H1 (cell line): Measurements from ENCODE around the gene MOSMO. TPM values are rescaled to one million over a fixed set of nuclear protein-coding genes. Genes with fewer than 3 reads are reported as not detected.

Experiments used
- CTCF ChIA-PET: fragments of 300-600 bp; sonication (Branson Sonifier 250); formaldehyde crosslinking; loops from one replicate; lab custom pipeline; 2021; ENCODE audit not compliant: partially characterized antibody; lab: Charles Lee
- POLR2A ChIA-PET: fragments of 300-600 bp; sonication (Branson Sonifier 250); formaldehyde crosslinking; loops from one replicate; lab custom pipeline; 2021; ENCODE audit warnings: inconsistent platforms; ENCODE audit not compliant: partially characterized antibody; lab: Charles Lee
- DNase-seq, 2 experiments: peaks; one replicate each; pipeline versions ENCODE4 v3.0.0 to v3.0.0-alpha.2; 2010 to 2022; ENCODE audit warnings: low spot score in 2 of 2, low read depth in 1 of 2, mixed read lengths in 1 of 2
- FAIRE-seq: peaks from 2 replicates; lab custom pipeline; 2011; peaks lifted over from hg19 to GRCh38; lab: Jason Lieb, UNC
- H2AFZ ChIP-seq: 2 replicates; pipeline ENCODE4 v1.8.1; 2012; ENCODE audit warnings: low read length, inconsistent platforms
- H2AK5ac ChIP-seq: 2 replicates; pipeline ENCODE4 v1.6.1; 2013; ENCODE audit warnings: low read depth, low read length
- H2BK120ac ChIP-seq: replicated peaks from 2 replicates; pipeline ENCODE3; 2013; ENCODE audit warnings: low read depth, low read length, inconsistent platforms
- H2BK12ac ChIP-seq: 2 replicates; pipeline ENCODE4 v1.6.1; 2013; ENCODE audit warnings: low read depth, low read length
- H2BK15ac ChIP-seq: 2 replicates; pipeline ENCODE4 v1.6.1; 2013; ENCODE audit warnings: low read length
- H2BK20ac ChIP-seq: 2 replicates; pipeline ENCODE4 v1.6.1; 2013; ENCODE audit warnings: low read length
- H2BK5ac ChIP-seq: 2 replicates; pipeline ENCODE4 v1.6.1; 2013; ENCODE audit warnings: low read depth, low read length
- H3K14ac ChIP-seq: 2 replicates; pipeline ENCODE4 v1.6.1; 2013; ENCODE audit warnings: inconsistent platforms; ENCODE audit not compliant: insufficient read length
- H3K18ac ChIP-seq: 2 replicates; pipeline ENCODE4 v1.6.1; 2013; ENCODE audit warnings: low read length; ENCODE audit errors: extremely low read depth
- H3K23ac ChIP-seq: 2 replicates; pipeline ENCODE4 v1.6.1; 2013; ENCODE audit warnings: inconsistent platforms; ENCODE audit not compliant: insufficient read length
- H3K23me2 ChIP-seq: 2 replicates; pipeline ENCODE4 v1.6.1; 2013; ENCODE audit warnings: low read depth, low read length
- H3K27ac ChIP-seq: 2 replicates; pipeline ENCODE4 v1.6.1; 2011; ENCODE audit warnings: low read depth, low read length, inconsistent platforms
- H3K27me3 ChIP-seq, 4 experiments: replicated peaks in 1 of 4; 1 replicate in 1 of 4; 2 replicates in 3 of 4; pipeline versions ENCODE4 v1.6.1 to v1.8.1; 2011 to 2013; ENCODE audit warnings: low read length in 3 of 4, mild to moderate bottlenecking in 3 of 4, inconsistent platforms in 2 of 4, mixed read lengths in 2 of 4, moderate library complexity in 1 of 4; ENCODE audit not compliant: control insufficient read depth in 3 of 4, insufficient read depth in 3 of 4; ENCODE audit errors: extremely low read depth in 1 of 4
- H3K36me3 ChIP-seq, 4 experiments: 2 replicates each; pipeline versions ENCODE4 v1.6.1 to v1.8.1; 2011 to 2013; ENCODE audit warnings: mild to moderate bottlenecking in 4 of 4, low read length in 3 of 4, moderate library complexity in 2 of 4, control low read depth in 1 of 4, inconsistent platforms in 1 of 4; ENCODE audit not compliant: insufficient read depth in 4 of 4, control insufficient read depth in 2 of 4
- H3K4ac ChIP-seq: replicated peaks from 2 replicates; pipeline ENCODE3; 2013; ENCODE audit warnings: low read length, low read depth, mixed read lengths, inconsistent platforms; ENCODE audit not compliant: insufficient read length
- H3K4me1 ChIP-seq, 4 experiments: replicated peaks in 1 of 4; 1 replicate in 1 of 4; 2 replicates in 3 of 4; pipeline versions ENCODE4 v1.6.1 to v1.8.1; 2011 to 2013; ENCODE audit warnings: low read length in 3 of 4, inconsistent platforms in 2 of 4, mixed read lengths in 1 of 4; ENCODE audit not compliant: insufficient read depth in 4 of 4, control insufficient read depth in 3 of 4
- H3K4me2 ChIP-seq, 2 experiments: 2 replicates each; pipeline versions ENCODE4 v1.6.1 to v1.8.1; 2011 to 2013; ENCODE audit warnings: low read depth in 2 of 2, low read length in 2 of 2, control low read depth in 1 of 2, inconsistent platforms in 1 of 2, mild to moderate bottlenecking in 1 of 2; ENCODE audit not compliant: insufficient read depth in 1 of 2
- H3K4me3 ChIP-seq, 4 experiments: fragments of 200-600, 300-600 bp in 1 of 4; sonication (generic), shearing (Covaris generic), sonication (Bioruptor Twin) in 1 of 4; 2 replicates each; pipeline versions ENCODE4 v1.5.1 to v1.8.1; 2011 to 2016; ENCODE audit warnings: low read length in 4 of 4, low read depth in 3 of 4, control low read depth in 2 of 4, inconsistent platforms in 2 of 4, mild to moderate bottlenecking in 2 of 4, mixed read lengths in 1 of 4, moderate library complexity in 1 of 4; ENCODE audit not compliant: insufficient read depth in 2 of 4; ENCODE audit errors: extremely low read depth in 1 of 4
- H3K56ac ChIP-seq: replicated peaks from 2 replicates; pipeline ENCODE3; 2013; ENCODE audit warnings: low read depth, mild to moderate bottlenecking, mixed read lengths, low read length, inconsistent platforms; ENCODE audit not compliant: insufficient read length
- H3K79me1 ChIP-seq: 2 replicates; pipeline ENCODE4 v1.6.1; 2013; ENCODE audit warnings: low read depth, low read length, control low read depth
- H3K79me2 ChIP-seq, 2 experiments: 2 replicates each; pipeline versions ENCODE4 v1.6.1 to v1.8.1; 2012 to 2013; ENCODE audit warnings: low read length in 2 of 2, mild to moderate bottlenecking in 2 of 2, inconsistent platforms in 1 of 2; ENCODE audit not compliant: insufficient read depth in 2 of 2, control insufficient read depth in 1 of 2
- H3K9ac ChIP-seq, 4 experiments: replicated peaks in 1 of 4; 1 replicate in 1 of 4; 2 replicates in 3 of 4; pipeline versions ENCODE4 v1.6.1 to v1.8.1; 2011 to 2013; ENCODE audit warnings: low read depth in 3 of 4, low read length in 3 of 4, control low read depth in 2 of 4, mild to moderate bottlenecking in 2 of 4, moderate library complexity in 2 of 4, inconsistent platforms in 1 of 4; ENCODE audit errors: extremely low read depth in 1 of 4
- H3K9me3 ChIP-seq, 2 experiments: 2 replicates each; pipeline versions ENCODE4 v1.6.1 to v1.8.1; 2012 to 2013; ENCODE audit warnings: mild to moderate bottlenecking in 2 of 2, moderate library complexity in 2 of 2, control low read depth in 1 of 2, inconsistent platforms in 1 of 2, low read depth in 1 of 2, low read length in 1 of 2, mixed read lengths in 1 of 2; ENCODE audit not compliant: insufficient read depth in 2 of 2
- H4K20me1 ChIP-seq, 2 experiments: replicated peaks in 1 of 2; 2 replicates each; pipeline versions ENCODE3 to v1.8.1; 2011 to 2013; ENCODE audit warnings: inconsistent platforms in 2 of 2, low read length in 2 of 2, mild to moderate bottlenecking in 1 of 2; ENCODE audit not compliant: insufficient read depth in 2 of 2, control insufficient read depth in 1 of 2
- H4K5ac ChIP-seq: 2 replicates; pipeline ENCODE4 v1.6.1; 2013; ENCODE audit warnings: low read length, low read depth, mixed read lengths, inconsistent platforms; ENCODE audit not compliant: insufficient read length
- H4K8ac ChIP-seq: 2 replicates; pipeline ENCODE4 v1.8.0; 2013; ENCODE audit warnings: mild to moderate bottlenecking, moderate library complexity, low read length, inconsistent platforms; ENCODE audit not compliant: insufficient read depth; ENCODE audit errors: extremely low read depth
- H4K91ac ChIP-seq: replicated peaks from 2 replicates; pipeline ENCODE3; 2013; ENCODE audit warnings: low read length, mixed read lengths, inconsistent platforms; ENCODE audit not compliant: insufficient read length
- CBX8 ChIP-seq: fragments of 300-800, 300-1000 bp; sonication (generic); IDR thresholded peaks from 2 replicates; pipeline ENCODE4 v1.7.1; 2016; ENCODE audit warnings: low read depth, low read length, borderline replicate concordance
- EZH2 ChIP-seq: fragments of 200-600 bp; sonication (generic); IDR thresholded peaks from 2 replicates; pipeline ENCODE4 v1.7.1; 2012; ENCODE audit warnings: low read depth, mild to moderate bottlenecking, moderate library complexity, low read length, inconsistent platforms; ENCODE audit not compliant: severe bottlenecking
- JUND ChIP-seq: IDR thresholded peaks from 2 replicates; pipeline ENCODE4 v1.6.1; 2011; ENCODE audit warnings: mild to moderate bottlenecking, improper control_type of control experiment, low read length
- WGBS, 2 experiments: shearing (Covaris generic) in 1 of 2; methylation state at CpG; one replicate each; pipeline versions ENCODE4 v1.1.6 to v1.1.7; 2013 to 2015; ENCODE audit warnings: low lambda C conversion rate in 2 of 2, mixed read lengths in 2 of 2, inconsistent platforms in 1 of 2, low coverage in 1 of 2, missing lambda C conversion rate in 1 of 2; ENCODE audit not compliant: insufficient replicate concordance in 2 of 2, insufficient coverage in 1 of 2, insufficient read length in 1 of 2; ENCODE audit errors: extremely low coverage in 1 of 2, missing lambda C conversion rate in 1 of 2; 5-methylcytosine and 5-hydroxymethylcytosine counted together
- polyA plus RNA-seq, 7 experiments: library from polyadenylated mRNA; depleted of rRNA in 3 of 7; stranded (reverse) in 5 of 7; unstranded in 2 of 7; fragments of >200 nt in 5 of 7; fragments of 200-250 nt in 2 of 7; gene quantifications; 1 replicate in 5 of 7; 2 replicates in 1 of 7; 4 replicates in 1 of 7; pipeline versions ENCODE4 v1.2.1 to v1.2.3, GENCODE V29; 2011 to 2013; ENCODE audit warnings: missing spikeins in 2 of 7, mixed read lengths in 2 of 7
- total RNA-seq: library from RNA; stranded (reverse); fragmentation: NEBNext Ultra II Directional; extraction: Animal tissue kit (Norgen Biotek cat#: 25700); gene quantifications from 2 replicates; pipeline ENCODE4 v1.2.1, GENCODE V29; 2021

The MOSMO gene
- total and polyA plus RNA-seq, 2 of the 8 experiments (the other 6 are each of a cell fraction or from before 2014, with no cell fraction given) = 8.6 to 14.8 TPM

DNA sequence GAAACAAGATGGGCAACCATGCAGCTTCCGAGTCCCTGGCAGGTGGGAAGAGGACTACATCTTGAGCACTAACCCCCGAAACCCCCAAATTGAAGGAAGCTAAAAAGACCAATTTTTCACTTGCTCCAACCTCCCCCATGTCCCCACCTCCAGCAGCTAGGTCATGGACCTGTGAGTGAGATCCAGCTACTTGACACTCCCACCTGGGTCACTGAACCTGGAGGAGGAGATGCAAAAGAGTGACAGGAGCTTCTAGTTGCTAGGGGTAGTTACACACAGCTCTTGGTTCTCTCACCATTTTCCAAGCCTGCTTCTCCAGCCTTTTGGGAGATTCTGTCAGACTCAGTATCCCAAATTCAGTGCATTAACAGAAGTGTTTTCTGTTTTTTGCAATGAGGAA, 18.2 kb upstream of the MOSMO start:
- Histone ChIP-seq H3K27ac (no peak overlapping the region), H2BK120ac (no peak overlapping the region), H2AFZ (no peak overlapping the region), H3K4ac (no peak overlapping the region), H3K9ac (no peak overlapping the region), H3K36me3 (peaks cover 0 to 2% (median 0%) of the 10 kb centered on the region in 4 experiments; a peak in 1 of 8 replicates), H3K14ac (no peak overlapping the region), H3K9me3 (no peaks in the 10 kb centered on the region), H3K4me3 (no peak overlapping the region), H2BK12ac (no peak overlapping the region), H3K4me1 (peaks cover 0 to 2% (median 0%) of the 10 kb centered on the region in 4 experiments; a peak in 1 of 7 replicates), H2BK15ac (no peak overlapping the region), H2AK5ac (no peak overlapping the region), H3K4me2 (no peak overlapping the region), H3K23ac (no peak overlapping the region), H4K5ac (no peak overlapping the region), H3K79me2 (no peaks in the 10 kb centered on the region), H3K23me2 (no peaks in the 10 kb centered on the region), H3K27me3 (no peaks in the 10 kb centered on the region), H2BK5ac (no peak overlapping the region), H3K18ac (no peak overlapping the region), H2BK20ac (no peak overlapping the region), H4K91ac (no peak overlapping the region), H3K79me1 (no peaks in the 10 kb centered on the region), H4K20me1 (no peaks in the 10 kb centered on the region), H4K8ac (no peak overlapping the region), H3K56ac (no peak overlapping the region)
- ChIA-PET CTCF (interaction anchor here (1.1 to 3.4 kb wide), 12 partner anchors 9 to 199 kb away, joined by 3 to 23 read pairs (median 5); partner anchors contain the start of gene PDZD9), POLR2A (interaction anchor here (1.0 to 1.2 kb wide), 4 partner anchors 10 to 201 kb away, joined by 3 read pairs; partner anchors contain the start of gene UQCRC2)
- 77% methylated on average over 2 of the region's 2 CpGs; no CpG with 5 or more reads in 1 of the 2 experiments for WGBS, 2 experiments
- DNase-seq = no peak
- FAIRE-seq = no peak
- TF ChIP-seq EZH2 (no peak), CBX8 (no peak), JUND (no peak)
